IMR-90 (cell line): Measurements from ENCODE around the gene ZFP92. TPM values are rescaled to one million over a fixed set of nuclear protein-coding genes. Genes with fewer than 3 reads are reported as not detected.

Experiments
- ATAC-seq: fragments of 200-7000 bp; cut with Tn5 transposase; 2 replicates; pipeline ENCODE4 v1.9.1; 2020; ENCODE audit warnings: low read depth, mild to moderate bottlenecking, moderate library complexity
- BruUV-seq: library from RNA; stranded (reverse); fragments of 400-500 nt; replicated peaks from 2 replicates; lab custom pipeline; 2021; lab: Mats Ljungman, UMichigan
- CTCF ChIA-PET: fragments of 300-600 bp; formaldehyde crosslinking; extraction: SDS; loops from one replicate; lab custom pipeline; 2021; ENCODE audit warnings: antibody characterized with exemption; lab: Yijun Ruan, JAX
- POLR2A ChIA-PET: fragments of 300-600 bp; sonication (Branson Sonifier 250); formaldehyde crosslinking; loops from one replicate; lab custom pipeline; 2022; ENCODE audit warnings: antibody characterized with exemption; ENCODE audit not compliant: unreplicated experiment; lab: Charles Lee
- DNase-seq: peaks from one replicate; pipeline ENCODE4 v3.0.0; 2013
- H2AFZ ChIP-seq: replicated peaks from 2 replicates; pipeline ENCODE3; 2013; ENCODE audit warnings: low read length, mild to moderate bottlenecking; ENCODE audit not compliant: poor library complexity
- H2AK5ac ChIP-seq: 2 replicates; pipeline ENCODE4 v1.6.1; 2013; ENCODE audit warnings: low read depth, low read length, inconsistent platforms
- H2AK9ac ChIP-seq: replicated peaks from 2 replicates; pipeline ENCODE3; 2013; ENCODE audit warnings: mild to moderate bottlenecking, low read depth, low read length, moderate library complexity; ENCODE audit not compliant: poor library complexity
- H2BK120ac ChIP-seq: 2 replicates; pipeline ENCODE4 v1.6.1; 2013; ENCODE audit warnings: low read depth, low read length, inconsistent platforms
- H2BK15ac ChIP-seq: 3 replicates; pipeline ENCODE4 v1.6.1; 2013; ENCODE audit warnings: low read depth, low read length, inconsistent platforms
- H2BK20ac ChIP-seq: 2 replicates; pipeline ENCODE4 v1.6.1; 2013; ENCODE audit warnings: low read depth, mild to moderate bottlenecking, inconsistent platforms, low read length, moderate library complexity
- H2BK5ac ChIP-seq: 2 replicates; pipeline ENCODE4 v1.6.1; 2013; ENCODE audit warnings: mild to moderate bottlenecking, low read depth, low read length, inconsistent platforms; ENCODE audit not compliant: poor library complexity, severe bottlenecking
- H3K14ac ChIP-seq: replicated peaks from 2 replicates; pipeline ENCODE4 v1.6.1; 2013; ENCODE audit warnings: low read depth, low read length, inconsistent platforms
- H3K18ac ChIP-seq: 2 replicates; pipeline ENCODE4 v1.6.1; 2013; ENCODE audit warnings: low read depth, low read length, control low read depth
- H3K23ac ChIP-seq: 2 replicates; pipeline ENCODE4 v1.6.1; 2013; ENCODE audit warnings: low read depth, low read length, inconsistent platforms
- H3K27ac ChIP-seq: 2 replicates; pipeline ENCODE4 v1.5.1; 2013; ENCODE audit warnings: mild to moderate bottlenecking, control low read depth, low read length; ENCODE audit not compliant: insufficient read depth
- H3K27me3 ChIP-seq: 2 replicates; pipeline ENCODE4 v1.6.1; 2013; ENCODE audit warnings: low read length; ENCODE audit not compliant: control insufficient read depth, insufficient read depth
- H3K36me3 ChIP-seq: 2 replicates; pipeline ENCODE4 v1.6.1; 2013; ENCODE audit warnings: low read length, mixed read lengths; ENCODE audit not compliant: control insufficient read depth, insufficient read depth
- H3K4ac ChIP-seq: 2 replicates; pipeline ENCODE4 v1.6.1; 2013; ENCODE audit warnings: low read depth, low read length, inconsistent platforms
- H3K4me1 ChIP-seq: 2 replicates; pipeline ENCODE4 v1.6.1; 2013; ENCODE audit warnings: low read length, mixed read lengths; ENCODE audit not compliant: control insufficient read depth, insufficient read depth
- H3K4me2 ChIP-seq: 2 replicates; pipeline ENCODE4 v1.6.1; 2013; ENCODE audit warnings: low read depth, mild to moderate bottlenecking, control low read depth, low read length, moderate library complexity
- H3K4me3 ChIP-seq: 2 replicates; pipeline ENCODE4 v1.5.1; 2013; ENCODE audit warnings: low read depth, mild to moderate bottlenecking, control low read depth, low read length, moderate library complexity; ENCODE audit not compliant: insufficient read depth
- H3K56ac ChIP-seq: 2 replicates; pipeline ENCODE4 v1.6.1; 2013; ENCODE audit warnings: low read length, inconsistent platforms; ENCODE audit not compliant: insufficient read depth; ENCODE audit errors: extremely low read depth
- H3K79me1 ChIP-seq, 2 experiments: 2 replicates each; pipeline ENCODE4 v1.6.1; 2013; ENCODE audit warnings: low read length in 2 of 2, inconsistent platforms in 1 of 2, low read depth in 1 of 2
- H3K9ac ChIP-seq: 2 replicates; pipeline ENCODE4 v1.6.1; 2013; ENCODE audit warnings: low read depth, low read length, control low read depth
- H3K9me1 ChIP-seq: 2 replicates; pipeline ENCODE4 v1.6.1; 2013; ENCODE audit warnings: low read length, inconsistent platforms; ENCODE audit not compliant: insufficient read depth
- H3K9me3 ChIP-seq: 2 replicates; pipeline ENCODE4 v1.6.1; 2013; ENCODE audit warnings: low read length; ENCODE audit not compliant: control insufficient read depth, insufficient read depth
- H4K20me1 ChIP-seq: 2 replicates; pipeline ENCODE4 v1.6.1; 2013; ENCODE audit warnings: low read length, inconsistent platforms; ENCODE audit not compliant: insufficient read depth
- H4K5ac ChIP-seq: 2 replicates; pipeline ENCODE4 v1.6.1; 2013; ENCODE audit warnings: mild to moderate bottlenecking, low read depth, low read length, control low read depth
- H4K8ac ChIP-seq, 2 experiments: 2 replicates each; pipeline ENCODE4 v1.6.1; 2013; ENCODE audit warnings: low read depth in 2 of 2, low read length in 2 of 2, control low read depth in 1 of 2, inconsistent platforms in 1 of 2
- H4K91ac ChIP-seq: 2 replicates; pipeline ENCODE4 v1.6.1; 2013; ENCODE audit warnings: low read depth, low read length, inconsistent platforms; ENCODE audit not compliant: insufficient read depth
- BHLHE40 ChIP-seq: fragments of 150-350 bp; IDR thresholded peaks from 2 replicates; pipeline ENCODE4 v1.6.1; 2016; ENCODE audit warnings: mild to moderate bottlenecking, low read depth, low read length
- ELK1 ChIP-seq: fragments of 150-350 bp; IDR thresholded peaks from 2 replicates; pipeline ENCODE4 v1.6.1; 2016; ENCODE audit warnings: low read depth, mild to moderate bottlenecking, low read length, moderate library complexity, borderline replicate concordance
- MAFK ChIP-seq: IDR thresholded peaks from 2 replicates; pipeline ENCODE4 v1.6.1; 2012; ENCODE audit warnings: low read depth, low read length, improper control_type of control experiment
- MAZ ChIP-seq: IDR thresholded peaks from 2 replicates; pipeline ENCODE4 v1.6.1; 2012; ENCODE audit warnings: low read depth, mild to moderate bottlenecking, low read length, improper control_type of control experiment, moderate library complexity, borderline replicate concordance
- MXI1 ChIP-seq: IDR thresholded peaks from 2 replicates; pipeline ENCODE4 v1.6.1; 2012; ENCODE audit warnings: low read depth, mild to moderate bottlenecking, low read length, moderate library complexity, borderline replicate concordance
- NFE2L2 ChIP-seq: fragments of 150-350 bp; IDR thresholded peaks from 2 replicates; pipeline ENCODE4 v1.6.1; 2016; ENCODE audit warnings: low read depth, mild to moderate bottlenecking, low read length
- RCOR1 ChIP-seq: IDR thresholded peaks from 2 replicates; pipeline ENCODE4 v1.6.1; 2012; ENCODE audit warnings: mild to moderate bottlenecking, low read length, improper control_type of control experiment; ENCODE audit not compliant: insufficient replicate concordance
- SMC3 ChIP-seq: fragments of 150-350 bp; IDR thresholded peaks from 2 replicates; pipeline ENCODE4 v1.6.1; 2016; ENCODE audit warnings: low read depth, mild to moderate bottlenecking, antibody characterized with exemption, low read length, moderate library complexity
- WGBS, 2 experiments: methylation state at CpG; one replicate each; pipeline versions ENCODE4 v1.1.5 to v1.1.7; 2013; ENCODE audit warnings: missing lambda C conversion rate in 2 of 2; ENCODE audit not compliant: insufficient read length in 1 of 2; ENCODE audit errors: extremely low coverage in 2 of 2; 5-methylcytosine and 5-hydroxymethylcytosine counted together
- dilution Hi-C: fragments of 300-500 bp; cut with HindIII; formaldehyde crosslinking; loops from one replicate; pipeline ENCODE4 v1.14.3; 2018; ENCODE audit warnings: low sequenced_read_pairs; ENCODE audit not compliant: unreplicated experiment
- in situ Hi-C: fragments of 300-500 bp; cut with MboI; formaldehyde crosslinking; loops from 3 replicates; pipeline ENCODE4 v1.14.3; 2019; ENCODE audit warnings: low sequenced_read_pairs, inconsistent platforms, mixed read lengths
- intact Hi-C: fragments of 100-400 bp; cut with micrococcal nuclease; formaldehyde crosslinking; loops from 2 replicates; pipeline ENCODE4 v1.10.0; 2022
- polyA plus RNA-seq, 3 experiments: library from polyadenylated mRNA; depleted of rRNA; stranded (reverse); fragments of >200 nt; gene quantifications; 2 replicates each; pipeline ENCODE4 v1.2.3, GENCODE V29; 2012; ENCODE audit warnings: low replicate concordance in 1 of 3
- total RNA-seq: library from RNA; depleted of rRNA; stranded (reverse); fragments of >200 nt; gene quantifications from 2 replicates; pipeline ENCODE4 v1.2.3, GENCODE V29; 2012

ZFP92 gene
- total and polyA plus RNA-seq, 2 of the 4 experiments (the other 2 are of a cell fraction), result under 0.01 to 0.03 TPM

GRCh38 chrX:153392642-153393321 is 18.5 kb upstream of the ZFP92 start:
- intact Hi-C loops (no loop called here), in situ Hi-C loops (no loop called here), dilution Hi-C loops (no loop called here)
- Histone ChIP-seq H4K8ac (no peak overlapping the region), H2AK9ac (no peak overlapping the region), H3K9me1 (no peaks in the 10 kb centered on the region), H3K4me3 (no peak overlapping the region), H4K20me1 (no peaks in the 10 kb centered on the region), H2BK5ac (no peak overlapping the region), H3K9ac (no peak overlapping the region), H2AK5ac (no peak overlapping the region), H3K23ac (no peak overlapping the region), H4K5ac (no peak overlapping the region), H3K56ac (no peak overlapping the region), H3K27me3 (peaks cover 9% of the 10 kb centered on the region; the same call in 1 of the 2 replicates), H3K9me3 (peaks cover 3% of the 10 kb centered on the region; the same call in 1 of the 2 replicates), H3K4me2 (no peak overlapping the region), H3K14ac (no peak overlapping the region), H3K27ac (no peak overlapping the region), H2BK15ac (no peak overlapping the region), H3K4ac (no peak overlapping the region), H3K79me1 (no peaks in the 10 kb centered on the region), H3K4me1 (no peaks in the 10 kb centered on the region), H4K91ac (no peak overlapping the region), H2BK120ac (no peak overlapping the region), H2BK20ac (no peak overlapping the region), H2AFZ (no peak overlapping the region), H3K18ac (no peak overlapping the region), H3K36me3 (no peaks in the 10 kb centered on the region)
- POLR2A ChIA-PET, result no interaction called here
- 68% methylated on average over 3 of the region's 16 CpGs; no CpG with 5 or more reads in 1 of the 2 experiments for WGBS, 2 experiments
- DNase-seq (no peak), ATAC-seq (no peak)
- no peak for TF ChIP-seq MXI1
- no peak for TF ChIP-seq SMC3
- TF ChIP-seq NFE2L2, result no peak
- TF ChIP-seq RCOR1, result no peak
- TF ChIP-seq ELK1, result no peak
- no peak for TF ChIP-seq BHLHE40
- TF ChIP-seq MAZ, result no peak
- TF ChIP-seq MAFK, result no peak
- CTCF ChIA-PET, result no interaction called here
- BruUV-seq, result no TSS peak
